IgD-negative memory B cell (primary cell): ENCODE measurements around the gene SOWAHA. TPM values are rescaled to one million over a fixed set of nuclear protein-coding genes. Genes with fewer than 3 reads are reported as not detected.

Source experiments
- H3K27ac Mint-ChIP-seq, 3 donors: one replicate each; pipeline ENCODE4 v1.8.0; 2020 to 2022; ENCODE audit warnings: mild to moderate bottlenecking in 3 of 3, mixed read lengths in 3 of 3, moderate library complexity in 1 of 3
- H3K27me3 Mint-ChIP-seq: one replicate; pipeline ENCODE4 v1.8.0; 2021; ENCODE audit warnings: mixed read lengths
- H3K36me3 Mint-ChIP-seq: one replicate; pipeline ENCODE4 v1.8.0; 2020; ENCODE audit warnings: mild to moderate bottlenecking, mixed read lengths
- H3K4me1 Mint-ChIP-seq, 3 donors: one replicate each; pipeline ENCODE4 v1.8.0; 2020 to 2022; ENCODE audit warnings: mixed read lengths in 3 of 3, mild to moderate bottlenecking in 1 of 3
- H3K4me3 Mint-ChIP-seq, 4 donors: one replicate each; pipeline ENCODE4 v1.8.0; 2020 to 2022; ENCODE audit warnings: mild to moderate bottlenecking in 4 of 4, mixed read lengths in 4 of 4, moderate library complexity in 3 of 4
- H3K9me3 Mint-ChIP-seq, 3 donors: one replicate each; pipeline ENCODE4 v1.8.0; 2020 to 2021; ENCODE audit warnings: mixed read lengths in 3 of 3, mild to moderate bottlenecking in 1 of 3
- polyA plus RNA-seq: library from polyadenylated mRNA; unstranded; fragments of 300-500 nt; fragmentation: Illumina TruSeq; gene quantifications from one replicate; pipeline ENCODE4 v1.2.3, GENCODE V29; 2021

Gene SOWAHA
- polyA plus RNA-seq, 1 donor from 2014 or later: not detected

GRCh38 chr5:132774406-132774805 is 38.7 kb upstream of the SOWAHA start:
- Mint-ChIP-seq H3K4me1 (peaks cover 0 to 7% (median 2%) of the 10 kb centered on the region in 3 donors), H3K4me3 (peak overlapping the region in 1 of 4 donors; percentile 12), H3K27me3 (peaks cover 1% of the 10 kb centered on the region), H3K9me3 (no peaks in the 10 kb centered on the region), H3K36me3 (no peaks in the 10 kb centered on the region), H3K27ac (peak overlapping the region in 1 of 3 donors; percentile 43)

- Mint-ChIP-seq H3K27me3 (peaks cover 1% of the 10 kb centered on the region), H3K4me3 (peak overlapping the region in 2 of 4 donors; percentile 10 to 12), H3K9me3 (no peaks in the 10 kb centered on the region), H3K4me1 (peaks cover 0 to 7% (median 2%) of the 10 kb centered on the region in 3 donors), H3K36me3 (no peaks in the 10 kb centered on the region), H3K27ac (peak overlapping the region in 1 of 3 donors; percentile 43)
Measured at GRCh38 chr5:132774896-132775295, 38.2 kb upstream of the SOWAHA start.

- Mint-ChIP-seq H3K4me1 (peaks cover 0 to 7% (median 2%) of the 10 kb centered on the region in 3 donors), H3K36me3 (no peaks in the 10 kb centered on the region)
Measured at GRCh38 chr5:132775476-132775961, 37.6 kb upstream of the SOWAHA start.

GRCh38 chr5:132776131-132776937 is 36.8 kb upstream of the SOWAHA start:
- Mint-ChIP-seq H3K4me3 (peak overlapping the region; percentile 34 to 72 (median 58)), H3K36me3 (no peaks in the 10 kb centered on the region), H3K27ac (no peak overlapping the region), H3K4me1 (peaks cover 0 to 7% (median 2%) of the 10 kb centered on the region in 3 donors), H3K9me3 (no peaks in the 10 kb centered on the region), H3K27me3 (peaks cover 6% of the 10 kb centered on the region)

More at GRCh38 chr5:132775476-132775961, 37.6 kb upstream of the SOWAHA start:
- Mint-ChIP-seq H3K9me3 (no peaks in the 10 kb centered on the region), H3K4me3 (peak overlapping the region in 2 of 4 donors; percentile 34 to 54), H3K27me3 (peaks cover 1% of the 10 kb centered on the region), H3K27ac (no peak overlapping the region)

GRCh38 chr5:132776938-132777208 is 36.2 kb upstream of the SOWAHA start:
- H3K36me3 Mint-ChIP-seq: no peaks in the 10 kb centered on the region
- H3K4me1 Mint-ChIP-seq: peaks cover 0 to 7% (median 2%) of the 10 kb centered on the region in 3 donors
- H3K9me3 Mint-ChIP-seq: no peaks in the 10 kb centered on the region
- H3K4me3 Mint-ChIP-seq: no peak overlapping the region
- no peak overlapping the region for H3K27ac Mint-ChIP-seq
- H3K27me3 Mint-ChIP-seq: peaks cover 11% of the 10 kb centered on the region

GRCh38 chr5:132777209-132778069 is 35.7 kb upstream of the SOWAHA start, which contains the start of gene SEPTIN8:
Gene SEPTIN8, minus strand, starts transcription at chr5:132777239. Its CDS starts 102 bp downstream, at chr5:132777137.
- Mint-ChIP-seq H3K4me3 (peak within 1 kb of the TSS; percentile 74 to 86 (median 82)), H3K36me3 (no peaks in the 10 kb centered on the region), H3K27me3 (peaks cover 13% of the 10 kb centered on the region), H3K4me1 (peaks cover 0 to 7% (median 2%) of the 10 kb centered on the region in 3 donors), H3K27ac (peak within 1 kb of the TSS in 1 of 3 donors; percentile 45), H3K9me3 (no peaks in the 10 kb centered on the region)

- H3K9me3 Mint-ChIP-seq: no peaks in the 10 kb centered on the region
- H3K27ac Mint-ChIP-seq: peak overlapping the region in 1 of 3 donors; percentile 45
- peaks cover 0 to 7% (median 2%) of the 10 kb centered on the region in 3 donors for H3K4me1 Mint-ChIP-seq
- peaks cover 18% of the 10 kb centered on the region for H3K27me3 Mint-ChIP-seq
- peak overlapping the region; percentile 74 to 86 (median 82) for H3K4me3 Mint-ChIP-seq
- H3K36me3 Mint-ChIP-seq: no peaks in the 10 kb centered on the region
Measured at GRCh38 chr5:132778129-132778528, 35.0 kb upstream of the SOWAHA start.

- Mint-ChIP-seq H3K27ac (no peak overlapping the region), H3K4me1 (peaks cover 0 to 7% (median 2%) of the 10 kb centered on the region in 3 donors), H3K36me3 (no peaks in the 10 kb centered on the region), H3K9me3 (no peaks in the 10 kb centered on the region), H3K4me3 (peak overlapping the region in 1 of 4 donors; percentile 83), H3K27me3 (peaks cover 20% of the 10 kb centered on the region)
Measured at GRCh38 chr5:132778856-132779255, 34.2 kb upstream of the SOWAHA start.

- H3K27ac Mint-ChIP-seq: no peak overlapping the region
- H3K4me1 Mint-ChIP-seq: peaks cover 0 to 7% (median 2%) of the 10 kb centered on the region in 3 donors
- no peaks in the 10 kb centered on the region for H3K9me3 Mint-ChIP-seq
- no peaks in the 10 kb centered on the region for H3K36me3 Mint-ChIP-seq
- peaks cover 22% of the 10 kb centered on the region for H3K27me3 Mint-ChIP-seq
- no peak overlapping the region for H3K4me3 Mint-ChIP-seq
Measured at GRCh38 chr5:132779961-132780360, 33.1 kb upstream of the SOWAHA start.

GRCh38 chr5:132780577-132780976 is 32.5 kb upstream of the SOWAHA start:
- Mint-ChIP-seq H3K27ac (no peak overlapping the region), H3K4me1 (peaks cover 2 to 7% (median 2%) of the 10 kb centered on the region in 3 donors), H3K36me3 (no peaks in the 10 kb centered on the region), H3K27me3 (peaks cover 26% of the 10 kb centered on the region), H3K9me3 (no peaks in the 10 kb centered on the region), H3K4me3 (peak overlapping the region in 1 of 4 donors; percentile 21)

- Mint-ChIP-seq H3K27me3 (peaks cover 29% of the 10 kb centered on the region), H3K9me3 (no peaks in the 10 kb centered on the region), H3K36me3 (no peaks in the 10 kb centered on the region), H3K4me1 (peaks cover 2 to 7% (median 2%) of the 10 kb centered on the region in 3 donors), H3K4me3 (peak overlapping the region in 1 of 4 donors; percentile 21), H3K27ac (no peak overlapping the region)
Measured at GRCh38 chr5:132781029-132781428, 32.1 kb upstream of the SOWAHA start.

- Mint-ChIP-seq H3K4me3 (no peak overlapping the region), H3K27ac (no peak overlapping the region), H3K36me3 (peaks cover 1% of the 10 kb centered on the region), H3K9me3 (no peaks in the 10 kb centered on the region), H3K27me3 (peaks cover 32% of the 10 kb centered on the region), H3K4me1 (peaks cover 2 to 7% (median 2%) of the 10 kb centered on the region in 3 donors)
Measured at GRCh38 chr5:132782101-132782500, 31.0 kb upstream of the SOWAHA start.

GRCh38 chr5:132785365-132785764 is 27.7 kb upstream of the SOWAHA start:
- H3K27ac Mint-ChIP-seq: no peak overlapping the region
- H3K9me3 Mint-ChIP-seq: no peaks in the 10 kb centered on the region
- peaks cover 0 to 4% (median 0%) of the 10 kb centered on the region in 3 donors for H3K4me1 Mint-ChIP-seq
- H3K36me3 Mint-ChIP-seq: peaks cover 3% of the 10 kb centered on the region
- H3K4me3 Mint-ChIP-seq: no peak overlapping the region
- H3K27me3 Mint-ChIP-seq: peaks cover 34% of the 10 kb centered on the region

- Mint-ChIP-seq H3K4me1 (peaks cover 0 to 4% (median 0%) of the 10 kb centered on the region in 3 donors), H3K36me3 (peaks cover 4% of the 10 kb centered on the region), H3K4me3 (no peak overlapping the region), H3K27me3 (peaks cover 32% of the 10 kb centered on the region), H3K27ac (no peak overlapping the region), H3K9me3 (no peaks in the 10 kb centered on the region)
Measured at GRCh38 chr5:132785864-132786263, 27.2 kb upstream of the SOWAHA start.

- H3K27me3 Mint-ChIP-seq: peaks cover 24% of the 10 kb centered on the region
- no peaks in the 10 kb centered on the region for H3K9me3 Mint-ChIP-seq
- H3K4me3 Mint-ChIP-seq: no peak overlapping the region
- peaks cover 4% of the 10 kb centered on the region for H3K36me3 Mint-ChIP-seq
- H3K27ac Mint-ChIP-seq: no peak overlapping the region
- H3K4me1 Mint-ChIP-seq: peaks cover 0 to 4% (median 0%) of the 10 kb centered on the region in 3 donors
Measured at GRCh38 chr5:132787076-132787475, 26.0 kb upstream of the SOWAHA start.
